Stomach (tissue), 4 donors: ENCODE measurements around the gene SEC23A.

Source experiments
- EP300 ChIP-seq: sonication (generic); formaldehyde crosslinking; IDR thresholded peaks from one replicate; pipeline ENCODE4 v1.6.1; 2017; ENCODE audit warnings: antibody characterized with exemption
- POLR2A ChIP-seq, 4 donors: fragments of 450-650 bp; IDR thresholded peaks; one replicate each; pipeline ENCODE4 v1.6.1; 2016; ENCODE audit warnings: antibody characterized with exemption in 4 of 4, control low read depth in 2 of 4, mild to moderate bottlenecking in 1 of 4, moderate library complexity in 1 of 4
- POLR2AphosphoS5 ChIP-seq, 3 donors: sonication (generic); formaldehyde crosslinking; IDR thresholded peaks; one replicate each; pipeline ENCODE4 v1.6.1; 2016; ENCODE audit warnings: antibody characterized with exemption in 3 of 3
- TF ChIP-seq, protein P1 (sequence below), 7 experiments: fragments of 450-650 bp in 4 of 7; fragments of 200-600 bp in 3 of 7; sonication (generic) in 3 of 7; IDR thresholded peaks; one replicate each; pipeline ENCODE4 v1.5.1; 2016 to 2019; ENCODE audit warnings: antibody characterized with exemption in 7 of 7, control low read depth in 2 of 7, mild to moderate bottlenecking in 1 of 7

DNA sequence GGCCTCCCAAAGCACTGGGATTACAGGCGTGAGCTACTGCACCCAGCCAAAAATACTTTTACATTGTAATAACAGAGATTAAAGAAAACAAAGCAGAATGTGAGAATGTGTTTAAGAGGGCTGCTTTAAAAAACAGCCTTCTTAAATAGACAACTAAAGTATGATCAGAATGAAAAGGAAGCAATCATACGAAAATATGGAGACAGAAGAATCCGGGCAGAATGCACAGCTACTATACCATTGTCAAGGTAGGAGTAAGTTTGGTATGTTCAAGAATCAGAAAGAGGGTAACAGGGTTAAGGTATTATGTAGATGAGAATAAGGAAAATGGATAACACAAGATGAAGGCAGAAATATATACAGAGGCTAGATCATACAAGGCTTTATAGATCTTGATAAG, 8.5 kb downstream of the SEC23A start:
- TF ChIP-seq, protein P1, sequence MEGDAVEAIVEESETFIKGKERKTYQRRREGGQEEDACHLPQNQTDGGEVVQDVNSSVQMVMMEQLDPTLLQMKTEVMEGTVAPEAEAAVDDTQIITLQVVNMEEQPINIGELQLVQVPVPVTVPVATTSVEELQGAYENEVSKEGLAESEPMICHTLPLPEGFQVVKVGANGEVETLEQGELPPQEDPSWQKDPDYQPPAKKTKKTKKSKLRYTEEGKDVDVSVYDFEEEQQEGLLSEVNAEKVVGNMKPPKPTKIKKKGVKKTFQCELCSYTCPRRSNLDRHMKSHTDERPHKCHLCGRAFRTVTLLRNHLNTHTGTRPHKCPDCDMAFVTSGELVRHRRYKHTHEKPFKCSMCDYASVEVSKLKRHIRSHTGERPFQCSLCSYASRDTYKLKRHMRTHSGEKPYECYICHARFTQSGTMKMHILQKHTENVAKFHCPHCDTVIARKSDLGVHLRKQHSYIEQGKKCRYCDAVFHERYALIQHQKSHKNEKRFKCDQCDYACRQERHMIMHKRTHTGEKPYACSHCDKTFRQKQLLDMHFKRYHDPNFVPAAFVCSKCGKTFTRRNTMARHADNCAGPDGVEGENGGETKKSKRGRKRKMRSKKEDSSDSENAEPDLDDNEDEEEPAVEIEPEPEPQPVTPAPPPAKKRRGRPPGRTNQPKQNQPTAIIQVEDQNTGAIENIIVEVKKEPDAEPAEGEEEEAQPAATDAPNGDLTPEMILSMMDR (IDR thresholded peaks at IDR 0.05) = no peak
- TF ChIP-seq EP300 = no peak
- TF ChIP-seq POLR2AphosphoS5 (IDR thresholded peaks at IDR 0.05) = no peak
- no peak for TF ChIP-seq POLR2A (IDR thresholded peaks at IDR 0.05)
